Caco-2 (cell line): Measurements from ENCODE around the gene MAST4. TPM values are rescaled to one million over a fixed set of nuclear protein-coding genes. Genes with fewer than 3 reads are reported as not detected.
"Not testable (repeated sequence)": the region's sequence is repeated elsewhere in the genome, so short reads cannot be mapped to it uniquely, and the experiment has no call there.

Source experiments
- BruUV-seq: library from RNA; stranded (reverse); fragments of 400-500 nt; replicated peaks from 2 replicates; lab custom pipeline; 2021; lab: Mats Ljungman, UMichigan
- CTCF ChIA-PET: fragments of 300-600 bp; sonication (Branson Sonifier 250); formaldehyde crosslinking; loops from one replicate; lab custom pipeline; 2022; ENCODE audit warnings: antibody characterized with exemption; lab: Charles Lee
- POLR2A ChIA-PET: fragments of 300-600 bp; sonication (Branson Sonifier 250); formaldehyde crosslinking; loops from one replicate; lab custom pipeline; 2022; ENCODE audit warnings: antibody characterized with exemption; lab: Charles Lee
- DNase-seq, 2 experiments: peaks; one replicate each; pipeline versions ENCODE4 v3.0.0 to v3.0.0-alpha.2; 2020 to 2022
- H3K27me3 ChIP-seq: replicated peaks from 2 replicates; pipeline ENCODE4 v1.6.0; 2011; ENCODE audit warnings: low read length; ENCODE audit not compliant: control insufficient read depth, insufficient read depth
- H3K36me3 ChIP-seq: 2 replicates; pipeline ENCODE4 v1.5.1; 2011; ENCODE audit warnings: low read length; ENCODE audit not compliant: control insufficient read depth, insufficient read depth
- H3K4me1 ChIP-seq: fragments of 250-450 bp; sonication (Bioruptor Pico); 2 replicates; pipeline ENCODE4 v1.5.1; 2020; ENCODE audit warnings: mild to moderate bottlenecking
- H3K4me3 ChIP-seq: 2 replicates; pipeline ENCODE4 v1.5.1; 2011; ENCODE audit warnings: low read depth, mild to moderate bottlenecking, control low read depth, low read length
- H3K9me3 ChIP-seq: fragments of 250-450 bp; sonication (Bioruptor Pico); 2 replicates; pipeline ENCODE4 v1.5.1; 2020; ENCODE audit warnings: mild to moderate bottlenecking, moderate library complexity
- H3K27ac Mint-ChIP-seq: one replicate; pipeline ENCODE4 v1.8.0; 2022; ENCODE audit warnings: mixed read lengths; ENCODE audit not compliant: unreplicated experiment
- H3K27me3 Mint-ChIP-seq: one replicate; pipeline ENCODE4 v1.8.0; 2022; ENCODE audit warnings: mixed read lengths; ENCODE audit not compliant: insufficient read depth, unreplicated experiment
- H3K36me3 Mint-ChIP-seq: one replicate; pipeline ENCODE4 v1.8.0; 2022; ENCODE audit warnings: mild to moderate bottlenecking, mixed read lengths; ENCODE audit not compliant: insufficient read depth, unreplicated experiment
- H3K4me1 Mint-ChIP-seq: one replicate; pipeline ENCODE4 v1.8.0; 2022; ENCODE audit warnings: low read depth, mixed read lengths; ENCODE audit not compliant: unreplicated experiment
- H3K4me3 Mint-ChIP-seq: one replicate; pipeline ENCODE4 v1.8.0; 2022; ENCODE audit warnings: mild to moderate bottlenecking, moderate library complexity, mixed read lengths; ENCODE audit not compliant: unreplicated experiment
- H3K9me3 Mint-ChIP-seq: one replicate; pipeline ENCODE4 v1.8.0; 2022; ENCODE audit warnings: mixed read lengths; ENCODE audit not compliant: unreplicated experiment
- intact Hi-C: fragments of 100-400 bp; cut with micrococcal nuclease; formaldehyde crosslinking; loops from one replicate; pipeline ENCODE4 v1.10.0; 2022; ENCODE audit not compliant: unreplicated experiment
- total RNA-seq: library from RNA; stranded (reverse); gene quantifications from 2 replicates; pipeline ENCODE4 v1.2.3, GENCODE V29; 2022
- TF ChIP-seq, protein P1 (sequence below), 2 experiments: fragments of 200-600 bp in 1 of 2; IDR thresholded peaks; 1 replicate in 1 of 2; 2 replicates in 1 of 2; pipeline versions ENCODE4 v1.5.1 to v1.8.0; 2011 to 2022; ENCODE audit warnings: antibody characterized with exemption in 1 of 2, control low read depth in 1 of 2, inconsistent platforms in 1 of 2, low read depth in 1 of 2, low read length in 1 of 2, mild to moderate bottlenecking in 1 of 2, moderate library complexity in 1 of 2; ENCODE audit not compliant: insufficient read depth in 1 of 2, severe bottlenecking in 1 of 2, unreplicated experiment in 1 of 2

MAST4 gene
- total RNA-seq, 1 experiment from 2014 or later = 17.8 TPM

- intact Hi-C loops = no loop called here
- DNase-seq = no peak
- POLR2A ChIA-PET = no interaction called here
- Mint-ChIP-seq H3K27me3 (peaks cover 25% of the 10 kb centered on the region), H3K27ac (no peak overlapping the region), H3K36me3 (no peaks in the 10 kb centered on the region), H3K9me3 (no peaks in the 10 kb centered on the region), H3K4me3 (no peak overlapping the region), H3K4me1 (peaks cover 7% of the 10 kb centered on the region)
- H3K9me3 ChIP-seq = no peaks in the 10 kb centered on the region
- CTCF ChIA-PET = no interaction called here
- H3K36me3 ChIP-seq = no peaks in the 10 kb centered on the region
- H3K27me3 ChIP-seq = 0 out of 2 replicates have a peak, but pooled peaks cover 1% of the 10 kb centered on the region
- no peaks in the 10 kb centered on the region; the same call in 1 of the 2 replicates for H3K4me1 ChIP-seq
- BruUV-seq = no TSS peak
- TF ChIP-seq, protein P1, sequence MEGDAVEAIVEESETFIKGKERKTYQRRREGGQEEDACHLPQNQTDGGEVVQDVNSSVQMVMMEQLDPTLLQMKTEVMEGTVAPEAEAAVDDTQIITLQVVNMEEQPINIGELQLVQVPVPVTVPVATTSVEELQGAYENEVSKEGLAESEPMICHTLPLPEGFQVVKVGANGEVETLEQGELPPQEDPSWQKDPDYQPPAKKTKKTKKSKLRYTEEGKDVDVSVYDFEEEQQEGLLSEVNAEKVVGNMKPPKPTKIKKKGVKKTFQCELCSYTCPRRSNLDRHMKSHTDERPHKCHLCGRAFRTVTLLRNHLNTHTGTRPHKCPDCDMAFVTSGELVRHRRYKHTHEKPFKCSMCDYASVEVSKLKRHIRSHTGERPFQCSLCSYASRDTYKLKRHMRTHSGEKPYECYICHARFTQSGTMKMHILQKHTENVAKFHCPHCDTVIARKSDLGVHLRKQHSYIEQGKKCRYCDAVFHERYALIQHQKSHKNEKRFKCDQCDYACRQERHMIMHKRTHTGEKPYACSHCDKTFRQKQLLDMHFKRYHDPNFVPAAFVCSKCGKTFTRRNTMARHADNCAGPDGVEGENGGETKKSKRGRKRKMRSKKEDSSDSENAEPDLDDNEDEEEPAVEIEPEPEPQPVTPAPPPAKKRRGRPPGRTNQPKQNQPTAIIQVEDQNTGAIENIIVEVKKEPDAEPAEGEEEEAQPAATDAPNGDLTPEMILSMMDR (IDR thresholded peaks at IDR 0.05; ENCODE audit: insufficient read depth in 1 of 2, low read depth in 1 of 2, low read length in 1 of 2, severe bottlenecking in 1 of 2, unreplicated experiment in 1 of 2) = no peak
- H3K4me3 ChIP-seq = no peak overlapping the region
These were observed 222.7 kb downstream of the MAST4 start for GRCh38 chr5:66818935-66819328.

DNA sequence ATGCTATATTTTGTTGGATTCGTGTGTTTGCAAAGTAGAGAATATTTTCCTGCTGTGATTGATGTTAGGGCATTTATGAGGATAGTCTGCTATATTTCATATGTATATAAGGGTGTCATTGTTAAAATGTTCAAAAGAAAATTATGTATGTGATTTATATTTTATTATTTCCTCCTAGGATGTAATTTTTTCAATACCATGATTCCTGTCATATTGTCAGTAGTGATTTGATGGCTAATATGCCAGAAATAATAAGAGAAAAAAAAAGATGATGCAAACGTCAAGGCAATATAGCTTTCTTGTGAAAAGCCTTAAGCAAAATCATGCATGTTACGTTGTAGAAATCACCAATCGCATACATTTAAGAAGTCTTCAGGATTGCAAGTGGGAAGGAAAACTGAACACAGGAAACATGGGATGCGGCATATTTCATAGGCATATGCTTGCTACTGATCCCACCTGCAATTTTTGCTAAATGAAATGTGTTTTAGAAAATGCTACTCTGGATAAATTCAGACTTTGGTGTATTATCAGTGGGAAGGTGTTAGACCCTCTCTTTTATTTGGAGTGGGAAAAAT lies 224.5 kb downstream of the MAST4 start:
- ChIA-PET CTCF (no interaction called here), POLR2A (no interaction called here)
- Histone ChIP-seq H3K4me3 (no peak overlapping the region), H3K4me1 (no peaks in the 10 kb centered on the region; the same call in 1 of the 2 replicates), H3K27me3 (0 out of 2 replicates have a peak, but pooled peaks cover 1% of the 10 kb centered on the region), H3K9me3 (no peaks in the 10 kb centered on the region), H3K36me3 (no peaks in the 10 kb centered on the region)
- Mint-ChIP-seq H3K9me3 (no peaks in the 10 kb centered on the region), H3K27me3 (peaks cover 24% of the 10 kb centered on the region), H3K4me3 (no peak overlapping the region), H3K36me3 (no peaks in the 10 kb centered on the region), H3K27ac (no peak overlapping the region), H3K4me1 (peaks cover 7% of the 10 kb centered on the region)
- BruUV-seq = no TSS peak
- TF ChIP-seq, protein P1 (IDR thresholded peaks at IDR 0.05; ENCODE audit: insufficient read depth in 1 of 2, low read depth in 1 of 2, low read length in 1 of 2, severe bottlenecking in 1 of 2, unreplicated experiment in 1 of 2) = no peak
- DNase-seq = no peak
- intact Hi-C loops = no loop called here

DNA sequence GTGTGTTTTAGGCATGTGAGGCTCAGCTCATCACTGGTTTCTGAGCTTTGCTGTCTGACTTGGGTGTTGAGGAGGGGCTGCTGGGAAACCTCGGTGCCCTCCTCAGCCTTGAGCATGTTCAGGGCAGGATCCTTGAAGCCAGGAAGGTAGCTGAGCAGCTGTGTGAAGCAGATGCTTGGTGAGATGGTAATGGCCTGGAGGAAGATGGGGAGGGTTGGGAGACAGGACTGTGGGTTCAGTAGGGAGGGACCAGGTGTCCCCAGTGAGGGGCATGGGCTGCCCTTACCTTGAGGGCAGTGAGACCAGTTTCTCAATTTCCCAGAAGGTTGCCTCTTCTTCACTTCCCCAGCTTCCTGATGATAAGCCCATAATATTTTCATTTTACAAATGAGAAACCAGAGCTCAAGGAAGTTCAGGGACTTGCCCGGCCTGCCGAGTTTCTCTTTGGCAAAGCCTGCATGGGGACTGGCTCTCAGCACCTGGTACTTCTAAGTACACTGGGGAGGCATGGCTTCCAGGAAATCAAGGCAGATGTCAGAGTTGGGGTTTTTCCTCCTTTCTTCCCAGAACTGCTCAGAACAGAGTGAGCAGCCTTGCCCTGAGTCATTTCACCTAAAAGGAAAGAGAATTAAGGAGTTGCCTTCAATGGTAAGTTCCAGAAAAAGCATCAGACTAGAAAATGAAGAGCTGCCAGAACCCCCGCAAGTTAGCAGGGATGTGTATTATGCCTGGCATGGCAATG lies 225.7 kb downstream of the MAST4 start:
- Histone ChIP-seq H3K4me3 (no peak overlapping the region), H3K27me3 (0 out of 2 replicates have a peak, but pooled peaks cover 1% of the 10 kb centered on the region), H3K36me3 (no peaks in the 10 kb centered on the region), H3K9me3 (no peaks in the 10 kb centered on the region), H3K4me1 (no peaks in the 10 kb centered on the region; the same call in 1 of the 2 replicates)
- intact Hi-C loops = no loop called here
- H3K4me1 Mint-ChIP-seq = peaks cover 4% of the 10 kb centered on the region
- no peak for DNase-seq
- BruUV-seq = no TSS peak
- no peak overlapping the region for H3K27ac Mint-ChIP-seq
- ChIA-PET CTCF (no interaction called here), POLR2A (no interaction called here)
- no peaks in the 10 kb centered on the region for H3K9me3 Mint-ChIP-seq
- H3K27me3 Mint-ChIP-seq = peaks cover 24% of the 10 kb centered on the region
- H3K36me3 Mint-ChIP-seq = no peaks in the 10 kb centered on the region
- TF ChIP-seq, protein P1 (IDR thresholded peaks at IDR 0.05; ENCODE audit: insufficient read depth in 1 of 2, low read depth in 1 of 2, low read length in 1 of 2, severe bottlenecking in 1 of 2, unreplicated experiment in 1 of 2) = no peak
- H3K4me3 Mint-ChIP-seq = no peak overlapping the region

GRCh38 chr5:66822906-66823305 lies 226.7 kb downstream of the MAST4 start:
- intact Hi-C loops, H3K4me1 ChIP-seq, H3K36me3 ChIP-seq, CTCF ChIA-PET, H3K9me3 Mint-ChIP-seq, H3K4me3 Mint-ChIP-seq, DNase-seq, H3K36me3 Mint-ChIP-seq, H3K27ac Mint-ChIP-seq, H3K4me1 Mint-ChIP-seq, H3K4me3 ChIP-seq, H3K27me3 ChIP-seq, POLR2A ChIA-PET, H3K9me3 ChIP-seq, BruUV-seq: not testable (repeated sequence)
- peaks cover 29% of the 10 kb centered on the region for H3K27me3 Mint-ChIP-seq
